ENCODE results near the gene BRD8.

Gene BRD8

DNA sequence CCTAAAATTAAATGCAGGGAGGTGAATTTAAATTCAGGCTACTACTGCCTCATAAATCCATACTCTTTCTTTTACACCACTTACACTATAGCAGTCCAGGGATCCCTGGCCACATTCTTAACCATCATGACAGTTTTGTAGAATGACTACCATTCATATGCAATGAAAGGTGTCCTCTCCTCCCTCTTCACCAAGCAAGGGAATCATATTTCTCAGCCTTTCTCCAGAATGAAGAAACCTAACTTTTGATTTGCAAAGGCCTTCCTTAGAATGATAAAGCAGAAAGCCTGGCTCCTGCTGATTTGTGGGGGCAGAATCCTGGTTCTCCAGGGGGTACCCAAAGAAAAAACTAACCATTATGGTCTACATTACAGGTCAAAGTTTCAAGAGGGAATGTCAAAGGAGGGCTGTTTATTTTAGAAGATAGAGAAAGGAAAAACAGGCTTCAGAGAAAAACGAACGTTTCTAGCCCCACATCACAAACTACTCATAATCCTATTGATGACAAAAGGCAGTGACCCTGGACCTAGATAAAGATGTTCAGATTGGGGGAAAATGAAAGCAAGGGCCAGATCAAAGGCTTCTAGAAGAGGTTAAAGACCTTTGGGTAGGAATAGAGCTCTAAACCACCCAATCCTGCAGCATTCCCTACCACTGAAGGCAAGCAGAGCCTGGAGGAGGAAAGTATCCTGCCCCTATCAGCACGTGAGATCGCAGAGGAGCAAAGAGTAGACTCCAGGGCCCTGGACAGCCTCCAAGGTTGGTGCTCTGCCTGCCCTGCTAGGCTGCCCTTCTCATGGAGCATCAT is 83.1 kb downstream of the BRD8 start:
- no peak overlapping the region for H3K4me3 ChIP-seq (ENCODE audit: low read depth, low read length)
- TF ChIP-seq, protein P1, sequence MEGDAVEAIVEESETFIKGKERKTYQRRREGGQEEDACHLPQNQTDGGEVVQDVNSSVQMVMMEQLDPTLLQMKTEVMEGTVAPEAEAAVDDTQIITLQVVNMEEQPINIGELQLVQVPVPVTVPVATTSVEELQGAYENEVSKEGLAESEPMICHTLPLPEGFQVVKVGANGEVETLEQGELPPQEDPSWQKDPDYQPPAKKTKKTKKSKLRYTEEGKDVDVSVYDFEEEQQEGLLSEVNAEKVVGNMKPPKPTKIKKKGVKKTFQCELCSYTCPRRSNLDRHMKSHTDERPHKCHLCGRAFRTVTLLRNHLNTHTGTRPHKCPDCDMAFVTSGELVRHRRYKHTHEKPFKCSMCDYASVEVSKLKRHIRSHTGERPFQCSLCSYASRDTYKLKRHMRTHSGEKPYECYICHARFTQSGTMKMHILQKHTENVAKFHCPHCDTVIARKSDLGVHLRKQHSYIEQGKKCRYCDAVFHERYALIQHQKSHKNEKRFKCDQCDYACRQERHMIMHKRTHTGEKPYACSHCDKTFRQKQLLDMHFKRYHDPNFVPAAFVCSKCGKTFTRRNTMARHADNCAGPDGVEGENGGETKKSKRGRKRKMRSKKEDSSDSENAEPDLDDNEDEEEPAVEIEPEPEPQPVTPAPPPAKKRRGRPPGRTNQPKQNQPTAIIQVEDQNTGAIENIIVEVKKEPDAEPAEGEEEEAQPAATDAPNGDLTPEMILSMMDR (IDR thresholded peaks at IDR 0.05; ENCODE audit: low read depth, low read length), result no peak
- DNase-seq (ENCODE audit: low read depth, low spot score), result no peak
- in situ Hi-C loops (cut with HindIII; ENCODE audit: low sequenced_read_pairs), result no loop called here

DNA sequence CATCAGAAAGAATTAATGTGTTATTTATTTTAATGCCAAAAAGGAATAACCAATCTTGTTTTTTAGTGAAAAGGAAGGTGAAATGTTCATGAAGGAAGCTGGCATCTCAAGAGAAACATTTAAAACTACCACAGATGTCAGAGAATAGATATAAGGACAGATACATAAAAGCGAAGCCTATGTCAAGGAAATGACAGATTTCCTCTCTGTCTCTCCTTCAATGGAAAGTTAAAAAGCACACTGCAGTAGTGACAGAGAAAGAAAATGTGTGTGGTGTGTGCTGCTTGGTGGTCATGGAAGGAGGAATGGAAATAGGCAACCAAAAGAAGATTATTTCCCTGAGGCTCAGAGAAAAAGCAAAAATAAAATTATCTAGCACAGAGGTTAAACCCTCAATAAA is 85.4 kb downstream of the BRD8 start:
- TF ChIP-seq, protein P1 (IDR thresholded peaks at IDR 0.05; ENCODE audit: low read depth, low read length), result no peak
- H3K4me3 ChIP-seq (ENCODE audit: low read depth, low read length), result no peak overlapping the region
- DNase-seq (ENCODE audit: low read depth, low spot score), result no peak
- in situ Hi-C loops (cut with HindIII; ENCODE audit: low sequenced_read_pairs), result no loop called here

DNA sequence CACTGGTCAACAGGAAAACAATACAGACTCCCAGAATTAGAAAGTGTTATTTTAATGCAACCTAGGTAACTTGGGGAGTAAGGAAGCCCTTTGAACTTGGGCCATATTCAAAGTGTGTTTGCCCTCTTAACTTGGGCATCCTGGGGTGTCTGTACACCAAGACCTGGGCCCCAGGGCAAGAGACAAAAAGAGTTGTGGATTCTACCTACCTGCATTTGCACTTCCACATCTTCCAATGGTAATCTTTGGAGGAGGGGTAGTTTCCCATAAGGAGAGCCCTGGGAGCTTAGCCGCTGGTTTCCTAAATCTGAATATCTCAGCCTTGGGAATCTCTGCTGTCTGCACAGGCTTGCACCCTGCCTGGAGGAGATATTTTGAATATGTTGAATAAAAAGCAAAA is 86.1 kb downstream of the BRD8 start:
- TF ChIP-seq, protein P1 (IDR thresholded peaks at IDR 0.05; ENCODE audit: low read depth, low read length), result no peak
- no peak for DNase-seq (ENCODE audit: low read depth, low spot score)
- in situ Hi-C loops (cut with HindIII; ENCODE audit: low sequenced_read_pairs), result no loop called here
- no peak overlapping the region for H3K4me3 ChIP-seq (ENCODE audit: low read depth, low read length)

DNA sequence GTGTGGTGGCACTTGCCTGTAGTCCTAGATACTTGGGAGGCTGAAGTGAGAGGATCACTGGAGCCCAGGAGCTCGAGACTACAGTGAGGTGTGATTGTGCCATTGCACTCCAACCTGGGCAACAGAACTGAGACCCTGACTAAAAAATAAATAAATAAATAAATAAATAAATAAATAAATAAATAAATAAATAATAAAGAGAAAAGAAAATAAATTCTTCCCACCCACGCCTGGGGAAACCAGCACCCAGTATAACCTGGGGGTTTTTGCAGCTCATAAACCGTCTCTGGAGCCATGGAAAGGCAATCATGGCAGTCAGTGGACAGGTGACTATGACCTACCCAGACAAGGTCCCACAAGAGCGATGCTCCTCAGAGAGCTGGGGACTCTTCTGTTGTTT is 86.7 kb downstream of the BRD8 start:
- in situ Hi-C loops (cut with HindIII; ENCODE audit: low sequenced_read_pairs), result no loop called here
- no peak overlapping the region for H3K4me3 ChIP-seq (ENCODE audit: low read depth, low read length)
- TF ChIP-seq, protein P1 (IDR thresholded peaks at IDR 0.05; ENCODE audit: low read depth, low read length), result no peak
- no peak for DNase-seq (ENCODE audit: low read depth, low spot score)

Data from astrocyte of the spinal cord (primary cell).